Measurements from ENCODE around the gene ERC2. TPM values are rescaled to one million over a fixed set of nuclear protein-coding genes. Genes with fewer than 3 reads are reported as not detected.

ERC2 gene
- polyA plus RNA-seq, 3 donors = not detected

DNA sequence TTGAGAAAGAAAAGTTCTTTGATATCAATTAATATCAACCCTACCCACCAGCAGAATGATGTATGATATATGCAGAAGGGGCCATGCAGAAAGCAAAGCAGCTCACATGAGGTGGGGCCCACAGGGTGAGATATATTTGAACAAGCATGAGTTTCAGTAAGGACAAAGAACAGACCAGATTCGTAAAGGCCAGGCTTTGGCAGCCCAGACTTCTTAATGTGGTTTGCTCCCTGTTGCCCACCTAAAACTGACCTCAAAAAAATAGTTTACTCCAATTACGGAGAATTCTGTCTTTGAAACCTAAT, 725.5 kb downstream of the ERC2 start:
- no peaks in the 10 kb centered on the region for H3K79me2 ChIP-seq (ENCODE audit: insufficient read depth, low read length)
- DNase-seq = no peak
- H3K9ac ChIP-seq (ENCODE audit: insufficient read depth, low read length, poor library complexity, severe bottlenecking) = no peak overlapping the region
- TF ChIP-seq, protein P1, sequence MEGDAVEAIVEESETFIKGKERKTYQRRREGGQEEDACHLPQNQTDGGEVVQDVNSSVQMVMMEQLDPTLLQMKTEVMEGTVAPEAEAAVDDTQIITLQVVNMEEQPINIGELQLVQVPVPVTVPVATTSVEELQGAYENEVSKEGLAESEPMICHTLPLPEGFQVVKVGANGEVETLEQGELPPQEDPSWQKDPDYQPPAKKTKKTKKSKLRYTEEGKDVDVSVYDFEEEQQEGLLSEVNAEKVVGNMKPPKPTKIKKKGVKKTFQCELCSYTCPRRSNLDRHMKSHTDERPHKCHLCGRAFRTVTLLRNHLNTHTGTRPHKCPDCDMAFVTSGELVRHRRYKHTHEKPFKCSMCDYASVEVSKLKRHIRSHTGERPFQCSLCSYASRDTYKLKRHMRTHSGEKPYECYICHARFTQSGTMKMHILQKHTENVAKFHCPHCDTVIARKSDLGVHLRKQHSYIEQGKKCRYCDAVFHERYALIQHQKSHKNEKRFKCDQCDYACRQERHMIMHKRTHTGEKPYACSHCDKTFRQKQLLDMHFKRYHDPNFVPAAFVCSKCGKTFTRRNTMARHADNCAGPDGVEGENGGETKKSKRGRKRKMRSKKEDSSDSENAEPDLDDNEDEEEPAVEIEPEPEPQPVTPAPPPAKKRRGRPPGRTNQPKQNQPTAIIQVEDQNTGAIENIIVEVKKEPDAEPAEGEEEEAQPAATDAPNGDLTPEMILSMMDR (IDR thresholded peaks at IDR 0.05) = no peak
- H3K4me2 ChIP-seq (replicated peaks; ENCODE audit: extremely low read depth, low read length, poor library complexity, severe bottlenecking) = no peak overlapping the region
- no peaks in the 10 kb centered on the region for H3K9me3 ChIP-seq (replicated peaks in 1 of 2; ENCODE audit: control insufficient read depth in 1 of 2, insufficient read depth in 1 of 2, low read length in 2 of 2)
- Mint-ChIP-seq H3K27ac (peak overlapping the region in 1 of 7 donors; percentile 13), H3K27me3 (ENCODE audit: low read depth in 3 of 3) (peaks cover 3 to 6% (median 3%) of the 10 kb centered on the region in 3 donors), H3K36me3 (no peaks in the 10 kb centered on the region), H3K4me3 (no peak overlapping the region), H3K9me3 (peaks cover 0 to 6% (median 2%) of the 10 kb centered on the region in 7 donors), H3K4me1 (no peaks in the 10 kb centered on the region)
- intact Hi-C loops (cut with micrococcal nuclease) = loop anchor here in 1 of 2 donors (10.0 kb wide), 1 partner anchor 258 kb away; the partner anchor contains the start of gene WNT5A
- H2AFZ ChIP-seq (ENCODE audit: insufficient read depth, low read depth, low read length, poor library complexity, severe bottlenecking) = no peak overlapping the region
- H4K20me1 ChIP-seq (ENCODE audit: insufficient read depth, low read length) = no peaks in the 10 kb centered on the region
- no peak overlapping the region for H3K4me3 ChIP-seq (replicated peaks in 1 of 3; ENCODE audit: low read depth in 2 of 3, low read length in 3 of 3)
- 80% methylated on average over 1 of the region's 2 CpGs for WGBS (ENCODE audit: insufficient coverage)
- no peaks in the 10 kb centered on the region for H3K4me1 ChIP-seq (ENCODE audit: control insufficient read depth in 1 of 2, insufficient read depth in 2 of 2, low read length in 2 of 2)
- H3K27me3 ChIP-seq (ENCODE audit: control insufficient read depth in 2 of 2, insufficient read depth in 2 of 2, low read length in 2 of 2) = no peaks in the 10 kb centered on the region
- H3K36me3 ChIP-seq (replicated peaks in 1 of 2; ENCODE audit: control insufficient read depth in 1 of 2, insufficient read depth in 2 of 2, low read length in 2 of 2) = no peaks in the 10 kb centered on the region
- H3K27ac ChIP-seq (ENCODE audit: low read depth in 1 of 2, low read length in 2 of 2) = no peak overlapping the region

DNA sequence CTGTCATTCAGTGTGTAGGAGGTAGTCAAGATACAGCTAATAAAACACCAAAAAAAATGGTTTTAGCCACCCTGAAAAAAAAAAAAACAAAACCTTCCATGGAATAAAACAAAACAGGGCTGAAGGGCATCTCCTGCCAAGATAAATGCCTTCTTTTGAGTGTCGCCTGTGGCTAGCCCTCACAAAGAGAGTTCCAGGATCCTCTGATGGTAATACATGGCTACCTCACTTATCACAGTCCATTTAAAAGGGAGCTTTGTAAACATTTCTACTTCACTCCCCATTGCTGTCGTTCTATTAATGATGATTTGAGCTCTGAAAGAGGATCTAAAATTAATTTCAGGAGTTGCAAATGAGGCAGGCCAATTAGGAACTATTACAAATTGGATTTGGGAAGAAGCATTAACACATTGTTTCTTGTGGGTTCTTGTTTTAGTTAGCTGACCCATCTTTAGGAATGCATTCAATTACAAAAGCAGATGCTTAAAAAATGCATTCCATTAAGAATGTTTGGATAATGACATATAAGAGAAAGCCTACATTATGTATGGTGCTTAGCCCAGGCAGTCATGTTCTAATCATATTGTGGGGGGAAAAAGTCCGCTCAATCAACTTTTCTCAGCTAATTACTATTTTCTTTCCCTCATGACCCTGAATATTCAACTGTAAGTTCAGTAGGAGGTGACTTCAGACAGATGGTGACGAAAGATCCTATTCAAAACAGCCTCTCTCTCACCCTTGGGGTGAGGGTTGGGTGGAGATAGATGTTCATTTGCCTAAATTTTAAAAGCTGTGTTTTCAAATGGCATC, 726.0 kb downstream of the ERC2 start:
- H3K4me1 Mint-ChIP-seq = no peaks in the 10 kb centered on the region
- H3K4me3 ChIP-seq (replicated peaks in 1 of 3; ENCODE audit: low read depth in 2 of 3, low read length in 3 of 3) = no peak overlapping the region
- H3K9ac ChIP-seq (ENCODE audit: insufficient read depth, low read length, poor library complexity, severe bottlenecking) = no peak overlapping the region
- no peak overlapping the region for H3K4me2 ChIP-seq (replicated peaks; ENCODE audit: extremely low read depth, low read length, poor library complexity, severe bottlenecking)
- H3K9me3 Mint-ChIP-seq = peaks cover 0 to 6% (median 2%) of the 10 kb centered on the region in 7 donors
- no peaks in the 10 kb centered on the region for H3K36me3 ChIP-seq (replicated peaks in 1 of 2; ENCODE audit: control insufficient read depth in 1 of 2, insufficient read depth in 2 of 2, low read length in 2 of 2)
- H3K9me3 ChIP-seq (replicated peaks in 1 of 2; ENCODE audit: control insufficient read depth in 1 of 2, insufficient read depth in 1 of 2, low read length in 2 of 2) = no peaks in the 10 kb centered on the region
- no peaks in the 10 kb centered on the region for H3K27me3 ChIP-seq (ENCODE audit: control insufficient read depth in 2 of 2, insufficient read depth in 2 of 2, low read length in 2 of 2)
- TF ChIP-seq, protein P1 (IDR thresholded peaks at IDR 0.05) = no peak
- no peak overlapping the region for H3K4me3 Mint-ChIP-seq
- intact Hi-C loops (cut with micrococcal nuclease) = loop anchor here in 1 of 2 donors (10.0 kb wide), 1 partner anchor 257 kb away; the partner anchor contains the start of gene WNT5A
- H3K27me3 Mint-ChIP-seq (ENCODE audit: low read depth in 3 of 3) = peaks cover 0 to 6% (median 3%) of the 10 kb centered on the region in 3 donors
- no peak for DNase-seq
- no peaks in the 10 kb centered on the region for H3K36me3 Mint-ChIP-seq
- H3K27ac ChIP-seq (ENCODE audit: low read depth in 1 of 2, low read length in 2 of 2) = no peak overlapping the region
- H3K4me1 ChIP-seq (ENCODE audit: control insufficient read depth in 1 of 2, insufficient read depth in 2 of 2, low read length in 2 of 2) = no peaks in the 10 kb centered on the region
- no peak overlapping the region for H2AFZ ChIP-seq (ENCODE audit: insufficient read depth, low read depth, low read length, poor library complexity, severe bottlenecking)
- WGBS (ENCODE audit: insufficient coverage) = 80% methylated on average over 1 of the region's 4 CpGs
- H3K79me2 ChIP-seq (ENCODE audit: insufficient read depth, low read length) = no peaks in the 10 kb centered on the region
- no peaks in the 10 kb centered on the region for H4K20me1 ChIP-seq (ENCODE audit: insufficient read depth, low read length)
- H3K27ac Mint-ChIP-seq = no peak overlapping the region

Measured in CD14-positive monocyte (primary cell).